ENCODE measurements around the gene CORO2A. TPM values are rescaled to one million over a fixed set of nuclear protein-coding genes. Genes with fewer than 3 reads are reported as not detected.

CORO2A gene
- total RNA-seq, 1 experiment from 2014 or later: 15.8 TPM

GRCh38 chr9:98086461-98086860 lies 106.0 kb downstream of the CORO2A start:
- H2BK20ac ChIP-seq (ENCODE audit: low read depth, low read length, poor library complexity, severe bottlenecking): no peak overlapping the region
- no peak overlapping the region for H4K5ac ChIP-seq (ENCODE audit: insufficient read length, low read depth, low read length)
- H3K4ac ChIP-seq (ENCODE audit: low read depth, low read length): no peak overlapping the region
- Mint-ChIP-seq H3K9me3 (peaks cover 0 to 4% of the 10 kb centered on the region in 2 experiments; a peak in 2 of 5 replicates), H3K27ac (peak overlapping the region; percentile 42 to 93 (median 72)), H3K36me3 (ENCODE audit: insufficient read depth in 1 of 3, low read depth in 3 of 3) (peaks cover 6 to 31% (median 23%) of the 10 kb centered on the region in 3 experiments), H3K4me3 (no peak overlapping the region; a peak in 1 of 5 replicates), H3K4me1 (peaks cover 34 to 39% of the 10 kb centered on the region in 2 experiments), H3K27me3 (ENCODE audit: low read depth) (peaks cover 10% of the 10 kb centered on the region)
- no peak overlapping the region for H2BK15ac ChIP-seq (ENCODE audit: low read depth, low read length)
- no peak overlapping the region for H3K27ac ChIP-seq (ENCODE audit: insufficient read length, low read depth, low read length)
- no peaks in the 10 kb centered on the region for H3K23me2 ChIP-seq (ENCODE audit: insufficient read length, low read depth, low read length, poor library complexity, severe bottlenecking)
- H3K14ac ChIP-seq (ENCODE audit: insufficient read depth, low read length): no peak overlapping the region; the same call in 1 of the 2 replicates
- no peak overlapping the region for H3K9ac ChIP-seq (ENCODE audit: extremely low read depth, insufficient read length, low read length)
- H2BK12ac ChIP-seq (ENCODE audit: insufficient read length, low read depth, low read length): no peak overlapping the region
- no peak overlapping the region for H2AFZ ChIP-seq (ENCODE audit: low read length)
- no peak overlapping the region for H4K91ac ChIP-seq (ENCODE audit: insufficient read length, low read depth, low read length)
- no peak overlapping the region for H2AK5ac ChIP-seq (ENCODE audit: insufficient read length, low read length)
- no peak for DNase-seq
- no peaks in the 10 kb centered on the region for H3K9me3 ChIP-seq (ENCODE audit: control insufficient read depth, low read depth, low read length)
- no peak overlapping the region for H4K8ac ChIP-seq (replicated peaks; ENCODE audit: insufficient read length, low read depth, low read length)
- no peak overlapping the region for H3T11ph ChIP-seq (ENCODE audit: low read length)
- no peaks in the 10 kb centered on the region for H3K79me2 ChIP-seq (ENCODE audit: insufficient read depth, low read length)
- H3K4me2 ChIP-seq (ENCODE audit: insufficient read depth, insufficient read length, low read length): no peak overlapping the region
- H3K27me3 ChIP-seq (ENCODE audit: insufficient read depth, low read length): no peaks in the 10 kb centered on the region
- H4K20me1 ChIP-seq (ENCODE audit: control insufficient read depth, insufficient read depth, insufficient read length): no peaks in the 10 kb centered on the region
- H3K79me1 ChIP-seq (ENCODE audit: insufficient read depth, low read depth, low read length, poor library complexity, severe bottlenecking): no peaks in the 10 kb centered on the region
- TF ChIP-seq, protein P1, sequence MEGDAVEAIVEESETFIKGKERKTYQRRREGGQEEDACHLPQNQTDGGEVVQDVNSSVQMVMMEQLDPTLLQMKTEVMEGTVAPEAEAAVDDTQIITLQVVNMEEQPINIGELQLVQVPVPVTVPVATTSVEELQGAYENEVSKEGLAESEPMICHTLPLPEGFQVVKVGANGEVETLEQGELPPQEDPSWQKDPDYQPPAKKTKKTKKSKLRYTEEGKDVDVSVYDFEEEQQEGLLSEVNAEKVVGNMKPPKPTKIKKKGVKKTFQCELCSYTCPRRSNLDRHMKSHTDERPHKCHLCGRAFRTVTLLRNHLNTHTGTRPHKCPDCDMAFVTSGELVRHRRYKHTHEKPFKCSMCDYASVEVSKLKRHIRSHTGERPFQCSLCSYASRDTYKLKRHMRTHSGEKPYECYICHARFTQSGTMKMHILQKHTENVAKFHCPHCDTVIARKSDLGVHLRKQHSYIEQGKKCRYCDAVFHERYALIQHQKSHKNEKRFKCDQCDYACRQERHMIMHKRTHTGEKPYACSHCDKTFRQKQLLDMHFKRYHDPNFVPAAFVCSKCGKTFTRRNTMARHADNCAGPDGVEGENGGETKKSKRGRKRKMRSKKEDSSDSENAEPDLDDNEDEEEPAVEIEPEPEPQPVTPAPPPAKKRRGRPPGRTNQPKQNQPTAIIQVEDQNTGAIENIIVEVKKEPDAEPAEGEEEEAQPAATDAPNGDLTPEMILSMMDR (conservative IDR thresholded peaks at IDR 0.05): no peak
- WGBS (ENCODE audit: extremely low coverage, insufficient read length, low lambda C conversion rate): no CpG with 5 or more reads among the region's 4 CpGs
- H3K56ac ChIP-seq (ENCODE audit: insufficient read length, low read depth, low read length): no peak overlapping the region
- peak overlapping the region; percentile 47 for H3K18ac ChIP-seq (ENCODE audit: insufficient read length, low read depth, low read length)
- H3K23ac ChIP-seq (ENCODE audit: insufficient read length, low read depth, low read length): no peak overlapping the region
- no peak overlapping the region for H2BK5ac ChIP-seq (ENCODE audit: insufficient read length, low read length)
- peaks cover 2% of the 10 kb centered on the region; the same call in 1 of the 2 replicates for H3K4me1 ChIP-seq (ENCODE audit: insufficient read depth, low read length)
- peak overlapping the region; percentile 94 for H2BK120ac ChIP-seq (ENCODE audit: low read depth, low read length, poor library complexity, severe bottlenecking)
